Omental fat pad (tissue), 4 donors: ENCODE results near the gene ODF4. TPM values are rescaled to one million over a fixed set of nuclear protein-coding genes. Genes with fewer than 3 reads are reported as not detected.

ENCODE experiments used
- ATAC-seq: fragments of 150-250 bp; one replicate; pipeline ENCODE4 v1.9.1; 2016; ENCODE audit warnings: mild to moderate bottlenecking, moderate library complexity; ENCODE audit not compliant: low FRiP score
- DNase-seq: peaks from one replicate; pipeline ENCODE4 v3.0.0-alpha.2; 2019; ENCODE audit warnings: low spot score
- CTCF ChIP-seq, 3 donors: fragments of 450-650 bp; IDR thresholded peaks; one replicate each; pipeline ENCODE4 v1.5.1; 2016 to 2017; ENCODE audit warnings: antibody characterized with exemption in 3 of 3, mild to moderate bottlenecking in 3 of 3, moderate library complexity in 2 of 3
- total RNA-seq, 4 donors: library from RNA; depleted of rRNA; stranded (reverse); fragments of >200 nt; gene quantifications; one replicate each; pipeline ENCODE4 v1.1.0, GENCODE V29; 2016

Gene ODF4
- total RNA-seq, 4 donors from 2014 or later: not detected

- DNase-seq (no peak), ATAC-seq (no peak)
- no peak for TF ChIP-seq CTCF (IDR thresholded peaks at IDR 0.05)
These were observed 29.0 kb upstream of the ODF4 start for GRCh38 chr17:8310601-8311123.

- DNase-seq (no peak), ATAC-seq (no peak)
- no peak for TF ChIP-seq CTCF (IDR thresholded peaks at IDR 0.05)
These were observed 28.4 kb upstream of the ODF4 start for GRCh38 chr17:8311131-8311790.

GRCh38 chr17:8312251-8312650 lies 27.4 kb upstream of the ODF4 start:
- no peak for ATAC-seq
- no peak for DNase-seq
- no peak for TF ChIP-seq CTCF (IDR thresholded peaks at IDR 0.05)

GRCh38 chr17:8312726-8313600 lies 26.7 kb upstream of the ODF4 start:
- TF ChIP-seq CTCF (IDR thresholded peaks at IDR 0.05): no peak
- DNase-seq: no peak
- no peak for ATAC-seq

- no peak for DNase-seq
- ATAC-seq: peak; percentile 16
- no peak for TF ChIP-seq CTCF (IDR thresholded peaks at IDR 0.05)
These were observed 24.6 kb upstream of the ODF4 start for GRCh38 chr17:8314797-8315763.

GRCh38 chr17:8315764-8316217 lies 23.8 kb upstream of the ODF4 start:
- TF ChIP-seq CTCF (IDR thresholded peaks at IDR 0.05): no peak
- DNase-seq: no peak
- no peak for ATAC-seq
